Nephron progenitor cell (in vitro differentiated cells): ENCODE measurements around the gene CADPS2.

ENCODE experiments used
- DNase-seq: peaks from one replicate; pipeline ENCODE4 v3.0.0; 2021
- H3K27ac Mint-ChIP-seq: 2 replicates; pipeline ENCODE4 v1.8.0; 2021; ENCODE audit warnings: mild to moderate bottlenecking, moderate library complexity, mixed read lengths
- H3K27me3 Mint-ChIP-seq: 2 replicates; pipeline ENCODE4 v1.8.0; 2021; ENCODE audit warnings: mild to moderate bottlenecking, low read depth, mixed read lengths; ENCODE audit not compliant: poor library complexity
- H3K36me3 Mint-ChIP-seq: 2 replicates; pipeline ENCODE4 v1.8.0; 2021; ENCODE audit warnings: low read depth, mixed read lengths
- H3K4me1 Mint-ChIP-seq: 2 replicates; pipeline ENCODE4 v1.8.0; 2021; ENCODE audit warnings: mixed read lengths
- H3K4me3 Mint-ChIP-seq: 2 replicates; pipeline ENCODE4 v1.8.0; 2021; ENCODE audit warnings: mild to moderate bottlenecking, moderate library complexity, mixed read lengths
- H3K9me3 Mint-ChIP-seq: 2 replicates; pipeline ENCODE4 v1.8.0; 2021; ENCODE audit warnings: mild to moderate bottlenecking, moderate library complexity, mixed read lengths
- TF ChIP-seq, protein P1 (sequence below): fragments of 200-600 bp; sonication (generic); IDR thresholded peaks from 2 replicates; pipeline ENCODE4 v1.5.0; 2021; ENCODE audit warnings: antibody characterized with exemption

The CADPS2 gene

DNA sequence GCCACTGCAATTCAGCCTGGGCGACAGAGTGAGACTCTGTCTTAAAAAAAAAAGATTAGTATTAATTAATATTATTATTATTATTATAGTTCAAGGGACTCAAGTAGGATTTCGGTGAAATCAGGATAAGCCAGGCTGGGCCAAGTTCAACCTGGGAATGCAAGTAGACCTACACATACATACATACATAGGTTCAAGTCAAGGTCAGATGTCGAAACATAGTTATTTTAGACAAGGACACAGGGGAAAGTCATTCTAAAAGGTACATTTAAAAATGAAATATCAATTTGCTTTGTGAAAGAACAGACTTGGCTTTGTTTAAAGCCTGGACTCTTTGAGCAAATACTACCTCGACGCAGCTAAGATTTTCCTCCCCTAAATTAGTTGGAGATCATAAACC lies 336.7 kb downstream of the CADPS2 start:
- Mint-ChIP-seq H3K4me1 (no peaks in the 10 kb centered on the region), H3K4me3 (no peak overlapping the region), H3K27me3 (no peaks in the 10 kb centered on the region), H3K9me3 (no peaks in the 10 kb centered on the region), H3K36me3 (no peaks in the 10 kb centered on the region), H3K27ac (no peak overlapping the region)
- DNase-seq, result no peak
- TF ChIP-seq, protein P1, sequence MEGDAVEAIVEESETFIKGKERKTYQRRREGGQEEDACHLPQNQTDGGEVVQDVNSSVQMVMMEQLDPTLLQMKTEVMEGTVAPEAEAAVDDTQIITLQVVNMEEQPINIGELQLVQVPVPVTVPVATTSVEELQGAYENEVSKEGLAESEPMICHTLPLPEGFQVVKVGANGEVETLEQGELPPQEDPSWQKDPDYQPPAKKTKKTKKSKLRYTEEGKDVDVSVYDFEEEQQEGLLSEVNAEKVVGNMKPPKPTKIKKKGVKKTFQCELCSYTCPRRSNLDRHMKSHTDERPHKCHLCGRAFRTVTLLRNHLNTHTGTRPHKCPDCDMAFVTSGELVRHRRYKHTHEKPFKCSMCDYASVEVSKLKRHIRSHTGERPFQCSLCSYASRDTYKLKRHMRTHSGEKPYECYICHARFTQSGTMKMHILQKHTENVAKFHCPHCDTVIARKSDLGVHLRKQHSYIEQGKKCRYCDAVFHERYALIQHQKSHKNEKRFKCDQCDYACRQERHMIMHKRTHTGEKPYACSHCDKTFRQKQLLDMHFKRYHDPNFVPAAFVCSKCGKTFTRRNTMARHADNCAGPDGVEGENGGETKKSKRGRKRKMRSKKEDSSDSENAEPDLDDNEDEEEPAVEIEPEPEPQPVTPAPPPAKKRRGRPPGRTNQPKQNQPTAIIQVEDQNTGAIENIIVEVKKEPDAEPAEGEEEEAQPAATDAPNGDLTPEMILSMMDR, result no peak

GRCh38 chr7:122546496-122546895 lies 339.8 kb downstream of the CADPS2 start:
- no peaks in the 10 kb centered on the region for H3K4me1 Mint-ChIP-seq
- H3K27me3 Mint-ChIP-seq, result no peaks in the 10 kb centered on the region
- no peak overlapping the region for H3K4me3 Mint-ChIP-seq
- H3K27ac Mint-ChIP-seq, result no peak overlapping the region
- no peaks in the 10 kb centered on the region for H3K36me3 Mint-ChIP-seq
- no peak for DNase-seq
- no peaks in the 10 kb centered on the region for H3K9me3 Mint-ChIP-seq
- TF ChIP-seq, protein P1, result no peak

- Mint-ChIP-seq H3K9me3 (no peaks in the 10 kb centered on the region), H3K4me1 (no peaks in the 10 kb centered on the region), H3K4me3 (no peak overlapping the region), H3K36me3 (no peaks in the 10 kb centered on the region), H3K27ac (no peak overlapping the region), H3K27me3 (no peaks in the 10 kb centered on the region)
- no peak for DNase-seq
- TF ChIP-seq, protein P1, result no peak
Measured at GRCh38 chr7:122544463-122544862, 341.8 kb downstream of the CADPS2 start.

- no peaks in the 10 kb centered on the region for H3K4me1 Mint-ChIP-seq
- no peak overlapping the region for H3K27ac Mint-ChIP-seq
- no peaks in the 10 kb centered on the region for H3K27me3 Mint-ChIP-seq
- no peaks in the 10 kb centered on the region for H3K36me3 Mint-ChIP-seq
- TF ChIP-seq, protein P1, result no peak
- no peak overlapping the region for H3K4me3 Mint-ChIP-seq
- no peak for DNase-seq
- no peaks in the 10 kb centered on the region for H3K9me3 Mint-ChIP-seq
Measured at GRCh38 chr7:122543891-122544290, 342.4 kb downstream of the CADPS2 start.

DNA sequence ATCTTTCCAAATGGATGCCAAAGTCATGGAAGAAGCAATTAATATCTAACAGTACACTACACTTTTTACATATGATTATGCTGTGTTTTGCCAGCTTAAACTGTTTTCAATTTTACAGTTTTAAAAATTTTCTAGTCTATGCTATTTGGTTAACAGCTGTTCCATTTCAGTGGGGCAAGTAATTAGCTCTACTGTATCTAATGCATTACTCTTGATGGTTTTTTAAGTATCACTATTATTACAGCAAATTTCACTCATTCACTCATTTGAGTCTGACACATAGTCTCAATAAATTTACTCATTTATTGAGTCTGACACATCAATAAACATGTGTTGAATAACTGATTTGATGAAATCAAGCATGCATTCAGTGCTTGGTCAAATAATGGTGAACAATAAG lies 343.1 kb downstream of the CADPS2 start:
- H3K4me3 Mint-ChIP-seq, result no peak overlapping the region
- no peaks in the 10 kb centered on the region for H3K27me3 Mint-ChIP-seq
- H3K36me3 Mint-ChIP-seq, result no peaks in the 10 kb centered on the region
- no peaks in the 10 kb centered on the region for H3K4me1 Mint-ChIP-seq
- no peak for DNase-seq
- no peaks in the 10 kb centered on the region for H3K9me3 Mint-ChIP-seq
- no peak overlapping the region for H3K27ac Mint-ChIP-seq
- TF ChIP-seq, protein P1, result no peak

- no peak for DNase-seq
- Mint-ChIP-seq H3K9me3 (no peaks in the 10 kb centered on the region), H3K27ac (no peak overlapping the region), H3K4me1 (no peaks in the 10 kb centered on the region), H3K36me3 (no peaks in the 10 kb centered on the region), H3K27me3 (peaks cover 7% of the 10 kb centered on the region), H3K4me3 (no peak overlapping the region)
- TF ChIP-seq, protein P1, result no peak
Measured at GRCh38 chr7:122535086-122535485, 351.2 kb downstream of the CADPS2 start.
